ENCODE measurements around the gene GYPC.

DNA sequence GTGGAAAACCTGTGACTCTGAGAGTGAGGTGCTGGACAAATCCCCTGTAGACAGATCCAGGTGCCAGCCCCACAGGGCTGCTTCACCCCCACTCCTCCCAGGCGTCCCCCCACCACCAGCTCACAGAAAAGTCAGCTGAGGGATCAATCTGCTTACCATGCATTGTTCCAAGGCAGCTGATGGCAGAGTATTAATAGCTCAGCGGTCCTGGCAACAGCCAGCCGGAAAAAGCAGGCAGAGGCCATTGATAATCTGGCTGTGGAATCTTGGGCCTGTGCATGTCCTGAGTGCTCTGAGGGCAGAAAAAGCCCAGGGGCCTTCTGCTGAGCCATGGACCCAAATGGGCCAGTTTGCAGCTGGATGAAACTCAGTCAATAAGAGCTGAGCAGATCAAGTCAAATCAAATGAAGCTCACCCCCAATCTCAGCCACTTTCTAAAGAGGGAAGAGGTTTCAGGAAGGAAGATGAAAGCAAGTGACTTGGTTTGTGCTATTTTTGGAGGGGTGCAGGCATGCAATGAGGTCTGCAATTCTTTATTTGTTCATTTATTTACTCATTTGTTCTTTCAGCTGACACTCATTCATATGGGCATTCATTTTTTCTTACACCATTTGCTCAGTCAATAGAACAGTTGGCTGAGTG, 63.4 kb downstream of the GYPC start:
- TF ChIP-seq EZH2 (IDR thresholded peaks at IDR 0.05; ENCODE audit: borderline replicate concordance, low read length) = no peak
- TF ChIP-seq, protein P1, sequence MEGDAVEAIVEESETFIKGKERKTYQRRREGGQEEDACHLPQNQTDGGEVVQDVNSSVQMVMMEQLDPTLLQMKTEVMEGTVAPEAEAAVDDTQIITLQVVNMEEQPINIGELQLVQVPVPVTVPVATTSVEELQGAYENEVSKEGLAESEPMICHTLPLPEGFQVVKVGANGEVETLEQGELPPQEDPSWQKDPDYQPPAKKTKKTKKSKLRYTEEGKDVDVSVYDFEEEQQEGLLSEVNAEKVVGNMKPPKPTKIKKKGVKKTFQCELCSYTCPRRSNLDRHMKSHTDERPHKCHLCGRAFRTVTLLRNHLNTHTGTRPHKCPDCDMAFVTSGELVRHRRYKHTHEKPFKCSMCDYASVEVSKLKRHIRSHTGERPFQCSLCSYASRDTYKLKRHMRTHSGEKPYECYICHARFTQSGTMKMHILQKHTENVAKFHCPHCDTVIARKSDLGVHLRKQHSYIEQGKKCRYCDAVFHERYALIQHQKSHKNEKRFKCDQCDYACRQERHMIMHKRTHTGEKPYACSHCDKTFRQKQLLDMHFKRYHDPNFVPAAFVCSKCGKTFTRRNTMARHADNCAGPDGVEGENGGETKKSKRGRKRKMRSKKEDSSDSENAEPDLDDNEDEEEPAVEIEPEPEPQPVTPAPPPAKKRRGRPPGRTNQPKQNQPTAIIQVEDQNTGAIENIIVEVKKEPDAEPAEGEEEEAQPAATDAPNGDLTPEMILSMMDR (IDR thresholded peaks at IDR 0.05; ENCODE audit: low read length) = no peak
